ENCODE measurements around the gene PDGFA.

PDGFA gene

GRCh38 chr7:508461-509170 is 11.0 kb downstream of the PDGFA start:
- no peak for ATAC-seq
- no peak overlapping the region for H3K27ac Mint-ChIP-seq
- no peaks in the 10 kb centered on the region for H3K9me3 Mint-ChIP-seq
- no peak overlapping the region for H3K4me3 Mint-ChIP-seq
- H3K36me3 Mint-ChIP-seq, result peaks cover 95% of the 10 kb centered on the region
- DNase-seq (ENCODE audit: low spot score in 2 of 2), result no peak
- H3K4me1 Mint-ChIP-seq, result peaks cover 10% of the 10 kb centered on the region

- no peak for ATAC-seq
Observed at GRCh38 chr7:507623-508300, 11.9 kb downstream of the PDGFA start.

GRCh38 chr7:506921-507622 is 12.6 kb downstream of the PDGFA start:
- peaks cover 7% of the 10 kb centered on the region for H3K4me1 Mint-ChIP-seq
- H3K4me3 Mint-ChIP-seq, result no peak overlapping the region
- H3K9me3 Mint-ChIP-seq, result no peaks in the 10 kb centered on the region
- H3K27ac Mint-ChIP-seq, result peak overlapping the region; percentile 37
- no peak for DNase-seq (ENCODE audit: low spot score in 2 of 2)
- ATAC-seq, result no peak
- peaks cover 96% of the 10 kb centered on the region for H3K36me3 Mint-ChIP-seq

More at GRCh38 chr7:507623-508300, 11.9 kb downstream of the PDGFA start:
- Mint-ChIP-seq H3K4me1 (peaks cover 7% of the 10 kb centered on the region), H3K27ac (no peak overlapping the region), H3K36me3 (peaks cover 96% of the 10 kb centered on the region), H3K4me3 (no peak overlapping the region), H3K9me3 (no peaks in the 10 kb centered on the region)
- no peak for DNase-seq (ENCODE audit: low spot score in 2 of 2)

GRCh38 chr7:506391-506831 is 13.2 kb downstream of the PDGFA start:
- H3K4me1 Mint-ChIP-seq, result peaks cover 7% of the 10 kb centered on the region
- H3K36me3 Mint-ChIP-seq, result peaks cover 96% of the 10 kb centered on the region
- DNase-seq (ENCODE audit: low spot score in 2 of 2), result no peak
- ATAC-seq, result no peak
- no peak overlapping the region for H3K4me3 Mint-ChIP-seq
- no peaks in the 10 kb centered on the region for H3K9me3 Mint-ChIP-seq
- peak overlapping the region; percentile 37 for H3K27ac Mint-ChIP-seq

- Mint-ChIP-seq H3K4me1 (peaks cover 7% of the 10 kb centered on the region), H3K27ac (peak overlapping the region; percentile 81), H3K4me3 (no peak overlapping the region)
Observed at GRCh38 chr7:505171-505570, 14.5 kb downstream of the PDGFA start.

GRCh38 chr7:504221-505111 is 15.2 kb downstream of the PDGFA start:
- peak overlapping the region; percentile 81 for H3K27ac Mint-ChIP-seq
- no peak overlapping the region for H3K4me3 Mint-ChIP-seq
- peaks cover 13% of the 10 kb centered on the region for H3K4me1 Mint-ChIP-seq
- ATAC-seq (no peak), DNase-seq (ENCODE audit: low spot score in 2 of 2) (no peak)
- no peaks in the 10 kb centered on the region for H3K9me3 Mint-ChIP-seq
- peaks cover 97% of the 10 kb centered on the region for H3K36me3 Mint-ChIP-seq

More at GRCh38 chr7:505171-505570, 14.5 kb downstream of the PDGFA start:
- DNase-seq (ENCODE audit: low spot score in 2 of 2) (no peak), ATAC-seq (no peak)
- Mint-ChIP-seq H3K9me3 (no peaks in the 10 kb centered on the region), H3K36me3 (peaks cover 97% of the 10 kb centered on the region)

- no peak overlapping the region for H3K4me3 Mint-ChIP-seq
- no peak for DNase-seq (ENCODE audit: low spot score in 2 of 2)
- no peak overlapping the region for H3K27ac Mint-ChIP-seq
- H3K9me3 Mint-ChIP-seq, result no peaks in the 10 kb centered on the region
- H3K4me1 Mint-ChIP-seq, result peaks cover 18% of the 10 kb centered on the region
- peaks cover 97% of the 10 kb centered on the region for H3K36me3 Mint-ChIP-seq
- ATAC-seq, result no peak
Observed at GRCh38 chr7:503575-504111, 16.0 kb downstream of the PDGFA start.

GRCh38 chr7:502296-502695 is 17.4 kb downstream of the PDGFA start:
- DNase-seq (ENCODE audit: low spot score in 2 of 2) (no peak), ATAC-seq (no peak)
- H3K4me3 Mint-ChIP-seq, result no peak overlapping the region
- H3K27ac Mint-ChIP-seq, result peak overlapping the region; percentile 29
- H3K4me1 Mint-ChIP-seq, result peaks cover 26% of the 10 kb centered on the region
- no peaks in the 10 kb centered on the region for H3K9me3 Mint-ChIP-seq
- peaks cover 97% of the 10 kb centered on the region for H3K36me3 Mint-ChIP-seq

GRCh38 chr7:501526-501925 is 18.1 kb downstream of the PDGFA start:
- Mint-ChIP-seq H3K27ac (no peak overlapping the region), H3K4me3 (no peak overlapping the region)
- ATAC-seq, result no peak

GRCh38 chr7:500521-501420 is 18.9 kb downstream of the PDGFA start:
- DNase-seq (ENCODE audit: low spot score in 2 of 2) (no peak), ATAC-seq (no peak)
- H3K4me1 Mint-ChIP-seq, result peaks cover 26% of the 10 kb centered on the region
- H3K9me3 Mint-ChIP-seq, result no peaks in the 10 kb centered on the region
- peaks cover 97% of the 10 kb centered on the region for H3K36me3 Mint-ChIP-seq
- peak overlapping the region; percentile 54 for H3K27ac Mint-ChIP-seq
- H3K4me3 Mint-ChIP-seq, result no peak overlapping the region

More at GRCh38 chr7:501526-501925, 18.1 kb downstream of the PDGFA start:
- peaks cover 26% of the 10 kb centered on the region for H3K4me1 Mint-ChIP-seq
- no peak for DNase-seq (ENCODE audit: low spot score in 2 of 2)
- peaks cover 97% of the 10 kb centered on the region for H3K36me3 Mint-ChIP-seq
- no peaks in the 10 kb centered on the region for H3K9me3 Mint-ChIP-seq

GRCh38 chr7:499853-500485 is 19.7 kb downstream of the PDGFA start:
- no peak overlapping the region for H3K4me3 Mint-ChIP-seq
- peaks cover 19% of the 10 kb centered on the region for H3K4me1 Mint-ChIP-seq
- no peak for ATAC-seq
- no peaks in the 10 kb centered on the region for H3K9me3 Mint-ChIP-seq
- H3K36me3 Mint-ChIP-seq, result peaks cover 97% of the 10 kb centered on the region
- DNase-seq (ENCODE audit: low spot score in 2 of 2), result no peak
- H3K27ac Mint-ChIP-seq, result no peak overlapping the region

- no peaks in the 10 kb centered on the region for H3K9me3 Mint-ChIP-seq
- ATAC-seq, result no peak
- no peak overlapping the region for H3K27ac Mint-ChIP-seq
- no peak overlapping the region for H3K4me3 Mint-ChIP-seq
- no peak for DNase-seq (ENCODE audit: low spot score in 2 of 2)
- H3K36me3 Mint-ChIP-seq, result peaks cover 93% of the 10 kb centered on the region
- H3K4me1 Mint-ChIP-seq, result peaks cover 19% of the 10 kb centered on the region
Observed at GRCh38 chr7:498678-499641, 20.7 kb downstream of the PDGFA start.
